CD8-positive, alpha-beta memory T cell (primary cell): ENCODE data around the gene RDX. TPM values are rescaled to one million over a fixed set of nuclear protein-coding genes. Genes with fewer than 3 reads are reported as not detected.
"Not testable (repeated sequence)": the region's sequence is repeated elsewhere in the genome, so short reads cannot be mapped to it uniquely, and the experiment has no call there.

Source experiments
- CTCF ChIA-PET: fragments of 350-600 bp; sonication (Branson Sonifier 250); formaldehyde crosslinking; loops from one replicate; lab custom pipeline; 2021; ENCODE audit warnings: antibody characterized with exemption; lab: Charles Lee
- POLR2A ChIA-PET: fragments of 350-600 bp; sonication (Branson Sonifier 250); formaldehyde crosslinking; loops from one replicate; lab custom pipeline; 2021; ENCODE audit warnings: antibody characterized with exemption; lab: Charles Lee
- DNase-seq, 5 donors: peaks; one replicate each; pipeline versions ENCODE4 v3.0.0 to v3.0.0-alpha.2; 2020 to 2022; ENCODE audit warnings: mixed read lengths in 1 of 5
- H3K27ac ChIP-seq: one replicate; pipeline ENCODE4 v1.7.0; 2013; ENCODE audit warnings: low read depth, mild to moderate bottlenecking, low read length, moderate library complexity
- H3K27me3 ChIP-seq: 2 replicates; pipeline ENCODE4 v1.7.0; 2013; ENCODE audit warnings: low read length, mild to moderate bottlenecking; ENCODE audit not compliant: insufficient read depth, poor library complexity, severe bottlenecking
- H3K36me3 ChIP-seq: 2 replicates; pipeline ENCODE4 v1.7.0; 2013; ENCODE audit warnings: mild to moderate bottlenecking, low read length, moderate library complexity; ENCODE audit not compliant: insufficient read depth
- H3K4me1 ChIP-seq: 2 replicates; pipeline ENCODE4 v1.7.0; 2013; ENCODE audit warnings: mild to moderate bottlenecking, low read length, moderate library complexity; ENCODE audit not compliant: insufficient read depth
- H3K4me3 ChIP-seq: 2 replicates; pipeline ENCODE4 v1.7.0; 2013; ENCODE audit warnings: mild to moderate bottlenecking, low read length
- H3K9me3 ChIP-seq: 2 replicates; pipeline ENCODE4 v1.7.0; 2013; ENCODE audit warnings: mild to moderate bottlenecking, low read length
- H3K27ac Mint-ChIP-seq, 8 donors: one replicate each; pipeline ENCODE4 v1.8.0; 2020 to 2021; ENCODE audit warnings: mixed read lengths in 8 of 8, mild to moderate bottlenecking in 6 of 8, inconsistent platforms in 3 of 8, moderate library complexity in 3 of 8
- H3K27me3 Mint-ChIP-seq, 2 donors: one replicate each; pipeline ENCODE4 v1.8.0; 2020 to 2021; ENCODE audit warnings: mixed read lengths in 2 of 2, mild to moderate bottlenecking in 1 of 2, moderate library complexity in 1 of 2
- H3K36me3 Mint-ChIP-seq, 3 donors: one replicate each; pipeline ENCODE4 v1.8.0; 2020 to 2021; ENCODE audit warnings: mixed read lengths in 3 of 3, inconsistent platforms in 1 of 3, mild to moderate bottlenecking in 1 of 3
- H3K4me1 Mint-ChIP-seq, 3 donors: one replicate each; pipeline ENCODE4 v1.8.0; 2020 to 2021; ENCODE audit warnings: mixed read lengths in 3 of 3, inconsistent platforms in 1 of 3, mild to moderate bottlenecking in 1 of 3
- H3K4me3 Mint-ChIP-seq, 7 donors: one replicate each; pipeline ENCODE4 v1.8.0; 2020 to 2021; ENCODE audit warnings: mixed read lengths in 7 of 7, mild to moderate bottlenecking in 6 of 7, moderate library complexity in 4 of 7, inconsistent platforms in 2 of 7
- H3K9me3 Mint-ChIP-seq, 5 donors: one replicate each; pipeline ENCODE4 v1.8.0; 2020 to 2022; ENCODE audit warnings: mixed read lengths in 5 of 5, mild to moderate bottlenecking in 3 of 5, moderate library complexity in 2 of 5, inconsistent platforms in 1 of 5
- polyA plus RNA-seq: library from polyadenylated mRNA; unstranded; fragments of 300-500 nt; fragmentation: Illumina TruSeq; gene quantifications from one replicate; pipeline ENCODE4 v1.2.3, GENCODE V29; 2021
- total RNA-seq, 2 experiments: library from RNA; stranded (reverse); gene quantifications; one replicate each; pipeline ENCODE4 v1.2.3, GENCODE V29; 2021

The RDX gene
- total and polyA plus RNA-seq, 3 experiments from 2014 or later: 17.2 to 63.6 (median 58.5) TPM

DNA sequence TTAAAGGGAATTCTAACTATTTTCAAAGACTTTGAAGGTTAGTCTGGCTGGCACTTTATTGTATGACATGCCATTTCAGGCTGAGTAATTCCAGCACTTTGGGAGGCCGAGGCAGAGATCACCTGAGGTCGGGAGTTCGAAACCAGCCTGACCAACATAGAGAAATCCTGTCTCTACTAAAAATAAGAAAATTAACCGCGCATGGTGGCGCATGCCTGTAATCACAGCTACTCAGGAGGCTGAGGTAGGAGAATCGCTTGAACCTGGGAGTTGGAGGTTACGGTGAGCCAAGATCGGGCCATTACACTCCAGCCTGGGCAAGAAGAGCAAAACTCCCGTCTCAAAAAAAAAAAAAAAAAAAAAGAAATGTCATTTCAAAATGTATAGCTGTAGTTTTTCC, 95.6 kb downstream of the RDX start:
- H3K9me3 Mint-ChIP-seq: no peaks in the 10 kb centered on the region
- no peaks in the 10 kb centered on the region for H3K4me1 Mint-ChIP-seq
- no peak overlapping the region for H3K27ac ChIP-seq
- peaks cover 0 to 2% of the 10 kb centered on the region in 2 donors for H3K27me3 Mint-ChIP-seq
- no peaks in the 10 kb centered on the region for H3K36me3 ChIP-seq
- H3K9me3 ChIP-seq: no peaks in the 10 kb centered on the region
- DNase-seq: no peak
- H3K27me3 ChIP-seq: no peaks in the 10 kb centered on the region
- POLR2A ChIA-PET: no interaction called here
- no peaks in the 10 kb centered on the region for H3K36me3 Mint-ChIP-seq
- H3K4me3 ChIP-seq: no peak overlapping the region
- no peaks in the 10 kb centered on the region for H3K4me1 ChIP-seq
- CTCF ChIA-PET: interaction anchor here (0.7 to 3.9 kb wide), 27 partner anchors 13 to 1028 kb away, joined by 3 to 43 read pairs (median 5); partner anchors contain the start of gene FDX1
- no peak overlapping the region for H3K27ac Mint-ChIP-seq
- no peak overlapping the region for H3K4me3 Mint-ChIP-seq

DNA sequence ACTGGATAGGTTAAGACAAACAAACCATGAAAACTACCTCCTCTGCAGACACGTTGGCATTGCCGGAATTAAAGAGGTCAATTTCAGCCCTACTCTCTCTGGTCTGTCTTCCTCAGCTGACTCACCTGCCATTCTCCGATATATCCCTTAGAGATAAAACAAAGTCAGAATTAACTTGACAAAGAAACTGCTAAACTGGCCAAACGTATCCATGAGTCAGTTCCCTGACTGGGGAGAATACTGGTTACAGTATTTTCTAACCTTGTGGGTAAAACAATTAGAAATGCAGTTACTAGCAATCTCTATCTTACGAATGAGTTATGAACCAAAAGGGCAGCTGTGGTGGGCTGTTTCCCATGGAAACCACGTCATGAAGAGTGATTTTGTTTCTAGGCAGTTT, 96.2 kb downstream of the RDX start:
- Histone ChIP-seq H3K27ac (no peak overlapping the region), H3K9me3 (no peaks in the 10 kb centered on the region), H3K27me3 (no peaks in the 10 kb centered on the region), H3K36me3 (no peaks in the 10 kb centered on the region), H3K4me1 (no peaks in the 10 kb centered on the region), H3K4me3 (no peak overlapping the region)
- H3K9me3 Mint-ChIP-seq: no peaks in the 10 kb centered on the region
- no peak for DNase-seq
- no peaks in the 10 kb centered on the region for H3K4me1 Mint-ChIP-seq
- H3K27me3 Mint-ChIP-seq: peaks cover 0 to 2% of the 10 kb centered on the region in 2 donors
- ChIA-PET CTCF (interaction anchor here (1.1 to 3.9 kb wide), 16 partner anchors 12 to 1029 kb away, joined by 3 to 43 read pairs (median 8); partner anchors contain the start of gene FDX1), POLR2A (interaction anchor here (0.7 kb wide), 1 partner anchor 147 kb away, joined by 3 read pairs; no protein-coding TSS in a partner anchor)
- H3K27ac Mint-ChIP-seq: no peak overlapping the region
- no peak overlapping the region for H3K4me3 Mint-ChIP-seq
- no peaks in the 10 kb centered on the region for H3K36me3 Mint-ChIP-seq

- Histone ChIP-seq H3K4me3 (no peak overlapping the region), H3K4me1 (no peaks in the 10 kb centered on the region), H3K9me3 (no peaks in the 10 kb centered on the region), H3K36me3 (no peaks in the 10 kb centered on the region), H3K27me3 (no peaks in the 10 kb centered on the region), H3K27ac (no peak overlapping the region)
- POLR2A ChIA-PET: no interaction called here
- H3K36me3 Mint-ChIP-seq: no peaks in the 10 kb centered on the region
- CTCF ChIA-PET: interaction anchor here (1.0 to 3.9 kb wide), 4 partner anchors 169 to 236 kb away, joined by 4 to 43 read pairs (median 30); partner anchors contain the start of gene FDX1
- H3K27me3 Mint-ChIP-seq: no peaks in the 10 kb centered on the region
- peak overlapping the region in 1 of 8 donors; percentile 13 for H3K27ac Mint-ChIP-seq
- no peaks in the 10 kb centered on the region for H3K4me1 Mint-ChIP-seq
- no peaks in the 10 kb centered on the region for H3K9me3 Mint-ChIP-seq
- no peak overlapping the region for H3K4me3 Mint-ChIP-seq
- no peak for DNase-seq
Observed at GRCh38 chr11:110199184-110199981, 97.0 kb downstream of the RDX start.

GRCh38 chr11:110198031-110198729, 98.2 kb downstream of the RDX start:
- no peak overlapping the region for H3K4me3 ChIP-seq
- POLR2A ChIA-PET: no interaction called here
- H3K36me3 ChIP-seq: no peaks in the 10 kb centered on the region

GRCh38 chr11:110196884-110197420, 99.5 kb downstream of the RDX start:
- Mint-ChIP-seq H3K4me3 (no peak overlapping the region), H3K27me3 (peaks cover 0 to 4% of the 10 kb centered on the region in 2 donors), H3K36me3 (no peaks in the 10 kb centered on the region), H3K9me3 (no peaks in the 10 kb centered on the region), H3K27ac (no peak overlapping the region), H3K4me1 (peaks cover 12 to 17% (median 12%) of the 10 kb centered on the region in 3 donors)
- no peaks in the 10 kb centered on the region for H3K4me1 ChIP-seq
- H3K27me3 ChIP-seq: no peaks in the 10 kb centered on the region
- ChIA-PET POLR2A (no interaction called here), CTCF (interaction anchor here (2.0 kb wide), 1 partner anchor 238 kb away, joined by 7 read pairs; no protein-coding TSS in a partner anchor)
- H3K9me3 ChIP-seq: no peaks in the 10 kb centered on the region
- DNase-seq: no peak
- H3K36me3 ChIP-seq: no peaks in the 10 kb centered on the region
- H3K4me3 ChIP-seq: no peak overlapping the region
- no peak overlapping the region for H3K27ac ChIP-seq

More at GRCh38 chr11:110198031-110198729, 98.2 kb downstream of the RDX start:
- no peak for DNase-seq
- CTCF ChIA-PET: interaction anchor here (2.0 kb wide), 1 partner anchor 237 kb away, joined by 7 read pairs; no protein-coding TSS in a partner anchor
- H3K27me3 ChIP-seq: no peaks in the 10 kb centered on the region
- H3K4me1 Mint-ChIP-seq: peaks cover 0 to 5% (median 0%) of the 10 kb centered on the region in 3 donors
- H3K27me3 Mint-ChIP-seq: peaks cover 0 to 3% of the 10 kb centered on the region in 2 donors
- H3K4me3 Mint-ChIP-seq: no peak overlapping the region
- H3K27ac Mint-ChIP-seq: no peak overlapping the region
- H3K36me3 Mint-ChIP-seq: no peaks in the 10 kb centered on the region
- H3K9me3 Mint-ChIP-seq: no peaks in the 10 kb centered on the region
- no peaks in the 10 kb centered on the region for H3K9me3 ChIP-seq
- no peaks in the 10 kb centered on the region for H3K4me1 ChIP-seq
- no peak overlapping the region for H3K27ac ChIP-seq

GRCh38 chr11:110196241-110196754, 100.1 kb downstream of the RDX start:
- ChIA-PET CTCF (no interaction called here), POLR2A (no interaction called here)
- H3K4me1 ChIP-seq: no peaks in the 10 kb centered on the region
- no peaks in the 10 kb centered on the region for H3K9me3 Mint-ChIP-seq
- H3K36me3 Mint-ChIP-seq: no peaks in the 10 kb centered on the region
- H3K4me1 Mint-ChIP-seq: peaks cover 14 to 18% (median 14%) of the 10 kb centered on the region in 3 donors
- peaks cover 0 to 4% of the 10 kb centered on the region in 2 donors for H3K27me3 Mint-ChIP-seq
- no peak overlapping the region for H3K27ac Mint-ChIP-seq
- no peak overlapping the region for H3K27ac ChIP-seq
- H3K9me3 ChIP-seq: no peaks in the 10 kb centered on the region
- no peaks in the 10 kb centered on the region for H3K27me3 ChIP-seq
- H3K4me3 Mint-ChIP-seq: no peak overlapping the region
- H3K36me3 ChIP-seq: no peaks in the 10 kb centered on the region
- no peak for DNase-seq
- no peak overlapping the region for H3K4me3 ChIP-seq

- H3K9me3 ChIP-seq, H3K36me3 Mint-ChIP-seq, H3K4me3 ChIP-seq, H3K27me3 Mint-ChIP-seq, H3K27me3 ChIP-seq, POLR2A ChIA-PET, H3K36me3 ChIP-seq, DNase-seq, H3K27ac Mint-ChIP-seq, H3K9me3 Mint-ChIP-seq, H3K4me1 ChIP-seq, H3K27ac ChIP-seq, H3K4me3 Mint-ChIP-seq: not testable (repeated sequence)
- CTCF ChIA-PET: interaction anchor here (0.9 to 1.2 kb wide), 2 partner anchors 174 to 183 kb away, joined by 3 to 4 read pairs; no protein-coding TSS in a partner anchor
- peaks cover 14 to 18% (median 14%) of the 10 kb centered on the region in 3 donors for H3K4me1 Mint-ChIP-seq
Observed at GRCh38 chr11:110194211-110194766, 102.1 kb downstream of the RDX start.
